GM18502 (cell line): ENCODE measurements around the gene HOXC11.

ENCODE experiments used
- ATAC-seq: cut with Tn5 transposase; IDR thresholded peaks from one replicate; pipeline ENCODE4 v1.9.1; 2021; ENCODE audit warnings: mild to moderate bottlenecking; ENCODE audit not compliant: unreplicated experiment, poor library complexity

HOXC11 gene

DNA sequence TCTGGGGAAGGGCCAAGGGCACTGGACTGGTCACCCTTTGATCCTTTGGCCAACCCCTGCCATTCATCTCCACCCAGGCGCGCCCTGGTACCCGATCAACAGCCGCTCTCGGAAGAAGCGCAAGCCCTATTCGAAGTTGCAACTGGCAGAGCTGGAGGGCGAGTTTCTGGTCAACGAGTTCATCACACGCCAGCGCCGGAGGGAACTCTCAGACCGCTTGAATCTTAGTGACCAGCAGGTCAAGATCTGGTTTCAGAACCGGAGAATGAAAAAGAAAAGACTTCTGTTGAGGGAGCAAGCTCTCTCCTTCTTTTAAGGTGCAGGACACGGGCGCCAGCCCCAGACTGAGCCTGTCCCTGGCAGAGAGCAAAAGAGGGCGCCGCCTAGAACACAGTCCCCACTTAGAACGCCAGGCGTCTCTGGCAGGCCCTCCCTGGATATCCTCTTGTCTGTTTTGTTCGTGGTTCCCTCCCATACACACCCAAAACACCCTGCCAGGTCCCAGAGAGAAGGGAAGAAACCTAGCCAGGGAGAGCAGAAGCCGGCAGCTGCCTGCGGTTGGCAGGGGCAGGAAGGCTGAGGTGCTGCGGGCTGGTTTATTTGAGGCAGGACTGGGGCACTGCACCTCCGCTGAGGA lies 16.6 kb upstream of the HOXC11 start:
- ATAC-seq: no peak

GRCh38 chr12:53956914-53957536 lies 15.9 kb upstream of the HOXC11 start:
- no peak for ATAC-seq

DNA sequence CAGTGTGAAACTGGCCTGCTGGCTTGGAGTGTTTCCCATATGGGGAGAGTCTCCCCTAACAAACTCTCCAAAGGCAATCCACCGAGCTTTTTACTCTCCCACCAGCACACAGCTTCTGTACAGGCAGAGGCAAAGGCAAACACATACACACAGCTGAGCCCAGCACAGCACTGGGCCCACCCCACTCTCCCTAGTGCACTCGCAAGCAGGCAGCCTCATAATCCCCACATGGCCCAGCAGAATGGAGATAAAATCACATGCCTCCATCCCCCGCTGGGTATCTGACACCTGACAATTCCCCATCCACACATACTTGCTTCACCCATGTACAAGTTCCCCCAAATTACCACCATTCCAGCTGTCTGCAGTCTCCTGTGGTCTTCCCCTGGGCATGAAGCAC lies 14.8 kb upstream of the HOXC11 start:
- ATAC-seq: no peak

DNA sequence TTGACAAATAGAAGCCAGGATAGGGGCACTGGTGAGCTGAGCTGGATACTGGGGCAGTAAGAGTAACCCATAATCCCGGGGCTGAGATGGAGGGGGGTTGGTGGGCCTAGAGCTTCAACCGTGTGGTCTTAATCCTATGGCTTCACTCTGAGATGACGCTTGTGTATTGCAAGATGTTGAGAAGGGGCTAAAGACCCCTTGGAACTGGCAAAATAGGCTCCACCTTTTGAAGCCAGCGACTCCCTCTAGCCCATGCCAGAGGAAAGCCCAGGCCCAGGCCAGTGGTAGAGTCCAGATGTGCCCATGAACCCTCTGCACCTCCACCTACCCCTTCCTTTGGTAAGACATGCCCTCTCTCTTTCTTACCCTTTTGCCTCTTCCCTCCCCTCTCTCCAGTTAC lies 13.6 kb upstream of the HOXC11 start:
- no peak for ATAC-seq

- ATAC-seq: no peak
Observed at GRCh38 chr12:53960187-53961024, 12.5 kb upstream of the HOXC11 start.

DNA sequence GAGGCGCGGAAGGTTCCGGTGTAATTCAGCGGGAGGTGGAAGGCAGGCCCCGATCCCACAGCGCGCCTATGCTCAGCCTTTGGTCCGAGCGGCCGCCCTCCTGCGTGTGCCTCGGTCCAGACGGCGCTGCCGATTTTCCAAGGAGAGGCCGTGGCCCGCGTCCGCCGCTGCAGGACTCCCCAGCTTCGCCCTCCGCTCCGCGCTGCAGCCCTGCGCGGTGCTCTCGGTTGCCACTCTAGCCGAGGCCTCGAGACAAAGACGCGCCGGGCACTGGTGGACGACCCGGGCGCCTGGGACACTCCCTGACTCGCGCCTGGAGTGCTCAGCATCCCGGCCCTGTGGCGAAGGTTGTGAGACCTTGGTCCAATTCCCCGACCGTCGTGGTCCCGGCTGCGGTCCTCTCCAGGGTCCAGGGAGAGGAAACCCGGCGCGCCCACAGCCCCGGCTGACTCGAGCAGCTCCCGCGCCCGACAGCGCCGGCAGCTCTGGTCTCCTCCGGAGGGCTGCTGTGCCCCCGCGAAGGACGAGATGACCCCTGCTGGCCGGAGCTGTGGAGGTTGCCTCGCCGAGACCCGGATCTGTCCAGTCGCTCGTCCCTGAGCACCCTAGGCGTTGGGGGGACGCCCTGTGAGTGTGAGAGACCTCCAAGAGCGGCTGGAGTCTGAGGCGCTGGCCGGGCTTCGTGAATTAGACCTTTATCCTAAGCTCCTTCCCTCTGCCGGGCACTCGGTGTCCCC lies 11.7 kb upstream of the HOXC11 start:
- ATAC-seq: no peak

DNA sequence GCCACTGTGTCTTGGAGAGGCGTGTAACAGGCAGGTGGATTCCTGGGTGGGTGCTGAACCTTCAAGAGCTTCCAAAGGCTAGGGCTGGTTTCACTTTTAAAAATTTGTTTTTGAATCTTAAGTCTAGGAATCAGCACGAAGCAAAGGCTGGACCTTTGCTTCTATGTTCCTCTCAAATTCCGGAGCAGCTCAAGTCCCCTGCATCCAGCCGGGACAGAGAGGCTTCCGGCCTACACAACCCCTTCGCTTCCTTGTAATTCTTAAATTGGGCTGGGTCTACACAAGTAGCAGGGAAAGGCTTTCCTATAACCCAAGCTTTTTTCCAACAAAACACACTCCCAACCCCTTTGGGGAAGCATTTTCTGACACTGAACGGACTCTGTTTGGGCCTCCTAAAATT lies 9.9 kb upstream of the HOXC11 start:
- ATAC-seq: no peak

GRCh38 chr12:53963434-53964314 lies 9.3 kb upstream of the HOXC11 start:
- ATAC-seq: no peak

DNA sequence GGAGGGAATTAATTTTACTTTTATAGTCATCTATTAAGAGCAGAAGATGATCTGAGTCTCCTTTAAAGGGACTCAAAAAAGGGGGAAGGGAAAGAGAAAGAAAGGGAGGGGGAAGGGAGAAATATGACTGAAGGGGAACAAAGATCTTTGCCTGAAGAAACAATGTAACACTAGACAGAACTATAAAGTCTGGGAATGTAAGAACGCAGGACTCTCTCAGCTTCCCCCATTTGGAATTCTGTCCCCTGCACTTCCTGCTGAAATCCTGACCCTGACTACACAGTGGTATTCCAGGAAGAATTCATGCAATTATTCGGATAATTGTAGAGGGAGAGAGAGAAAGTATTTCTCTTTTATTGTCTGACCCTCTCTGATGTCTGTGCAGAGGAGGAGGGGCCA lies 8.6 kb upstream of the HOXC11 start:
- no peak for ATAC-seq

GRCh38 chr12:53965281-53966084 lies 7.4 kb upstream of the HOXC11 start:
- no peak for ATAC-seq

GRCh38 chr12:53966085-53966384 lies 6.9 kb upstream of the HOXC11 start:
- ATAC-seq: no peak

DNA sequence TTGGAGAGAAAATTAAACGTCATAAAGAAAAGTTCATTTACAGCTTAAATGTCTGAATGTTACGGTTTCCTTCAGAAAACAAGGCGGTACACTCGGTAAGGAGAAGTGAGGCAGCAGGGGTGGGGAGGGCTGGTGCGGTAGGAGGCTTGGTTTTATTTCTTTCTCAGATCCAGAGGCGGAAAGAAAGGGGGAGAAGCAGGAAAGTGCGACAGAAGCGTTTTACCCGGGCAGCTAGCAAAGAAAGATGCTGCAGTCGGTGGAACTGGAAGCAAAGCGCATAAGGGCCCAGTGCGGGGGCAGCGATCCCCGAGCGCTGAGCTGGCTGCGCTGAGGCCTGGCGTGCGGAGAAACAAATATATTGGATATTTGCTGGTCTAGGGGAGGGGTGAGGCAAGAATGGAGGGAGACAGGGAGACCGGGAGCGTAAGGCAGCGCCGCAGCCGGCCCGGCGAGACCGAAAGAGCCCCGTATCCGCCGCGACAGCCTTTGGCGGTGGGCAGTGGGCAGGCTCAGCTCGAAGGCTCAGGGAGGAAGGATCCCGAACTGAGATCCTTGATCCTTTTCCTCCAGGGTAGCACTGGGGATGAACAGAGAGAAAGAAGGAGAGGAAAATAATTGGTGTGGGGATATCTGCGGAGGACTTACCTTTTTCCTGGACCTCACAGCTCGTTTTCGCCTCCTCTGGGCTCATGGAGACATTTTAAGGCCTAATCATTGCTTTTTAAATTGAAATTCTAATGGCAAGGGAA lies 6.4 kb upstream of the HOXC11 start:
- ATAC-seq: no peak

DNA sequence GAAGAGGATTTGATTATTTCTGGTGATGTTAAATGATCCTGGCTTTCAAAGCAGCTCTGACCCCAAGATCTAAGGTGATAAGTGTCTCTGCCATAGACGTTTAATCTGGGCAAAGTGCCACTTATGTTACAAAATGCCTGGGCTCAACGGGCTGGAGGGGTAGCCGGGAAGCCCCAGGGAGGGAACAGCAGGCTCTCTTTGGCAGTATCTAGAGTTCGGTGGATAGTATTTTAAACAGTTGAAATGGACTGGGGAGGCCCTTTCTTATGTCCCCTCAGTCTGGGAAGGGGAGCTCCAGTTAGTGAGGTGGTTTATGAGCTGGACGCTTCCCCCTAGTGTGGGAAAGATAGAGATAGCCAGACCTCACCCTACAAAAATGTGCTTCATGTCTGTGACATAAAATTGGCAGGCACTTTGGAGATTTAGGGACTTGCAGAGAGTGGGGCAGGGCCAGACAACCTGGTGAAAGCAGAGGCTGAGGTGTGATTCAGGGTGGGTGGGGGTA lies 5.5 kb upstream of the HOXC11 start:
- ATAC-seq: no peak

- ATAC-seq: no peak
Observed at GRCh38 chr12:53968214-53969127, 4.5 kb upstream of the HOXC11 start.

GRCh38 chr12:53969588-53970259 lies 3.2 kb upstream of the HOXC11 start:
- ATAC-seq: no peak

GRCh38 chr12:53970451-53970850 lies 2.5 kb upstream of the HOXC11 start:
- no peak for ATAC-seq

DNA sequence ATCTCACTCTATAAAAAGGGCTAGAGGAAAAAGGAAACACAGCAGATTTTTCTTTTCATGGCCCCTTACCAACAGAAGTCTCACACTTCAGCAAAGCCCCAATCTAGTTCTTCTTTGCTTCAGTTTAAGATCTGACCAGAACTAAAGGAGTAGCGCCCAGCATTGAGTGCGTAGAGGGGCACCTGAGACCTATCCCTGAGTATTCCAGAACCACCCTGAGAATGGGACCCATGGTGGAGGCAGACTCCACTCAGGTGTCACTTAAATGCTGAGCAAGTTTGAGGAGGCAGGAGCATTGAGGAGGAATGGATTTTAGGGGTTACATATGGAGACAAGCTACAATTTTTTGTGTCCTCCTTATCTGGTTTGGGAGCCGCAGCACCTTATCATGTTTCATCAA lies 1.8 kb upstream of the HOXC11 start:
- no peak for ATAC-seq
